DMS 273 treated with DMSO at 0.1 percent for 48 hours (cell line): ENCODE measurements around the gene R3HDM4.

Source experiments
- DNase-seq: peaks from one replicate; lab custom pipeline; 2025; lab: John Stamatoyannopoulos, UW

Gene R3HDM4

GRCh38 chr19:929891-930258, 16.9 kb upstream of the R3HDM4 start:
- DNase-seq = no peak

GRCh38 chr19:929203-929890, 16.3 kb upstream of the R3HDM4 start:
- DNase-seq = no peak

DNA sequence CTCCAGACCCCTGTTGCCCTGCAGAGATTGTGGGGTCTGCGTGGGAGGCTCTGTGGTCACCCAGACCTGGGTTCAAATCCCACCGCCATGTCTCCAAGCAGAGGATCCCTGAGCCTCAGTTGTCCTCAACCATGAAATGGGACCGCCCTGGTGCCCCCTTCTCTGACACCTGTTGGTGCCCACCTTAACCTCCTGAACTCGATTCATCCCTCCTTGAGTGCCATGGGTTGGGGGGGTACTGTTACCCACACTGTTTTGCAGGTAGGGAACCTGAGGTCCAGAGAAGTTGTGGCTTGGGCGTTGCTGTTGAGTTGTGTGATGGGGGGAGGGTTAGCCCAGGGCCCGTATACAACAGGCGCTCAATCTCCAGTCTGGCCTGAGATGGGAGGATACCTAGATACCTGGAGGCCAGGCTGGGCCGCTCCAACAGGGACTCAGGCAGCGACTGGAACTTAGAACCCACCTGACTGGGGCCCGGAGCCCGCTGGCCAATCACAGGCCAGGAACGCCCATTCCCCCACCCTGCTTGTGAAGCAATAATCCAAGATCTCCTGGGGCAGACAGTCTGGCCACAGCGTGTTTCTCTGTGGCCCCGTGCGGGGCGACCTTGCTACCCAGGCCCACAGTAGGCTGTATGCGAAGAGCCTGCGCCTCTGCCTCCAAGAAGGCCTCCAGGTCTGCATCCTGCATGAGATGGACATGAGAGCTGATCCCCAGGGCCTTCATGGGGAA, 15.6 kb upstream of the R3HDM4 start:
- no peak for DNase-seq

GRCh38 chr19:927780-928401, 14.9 kb upstream of the R3HDM4 start:
- DNase-seq = no peak

DNA sequence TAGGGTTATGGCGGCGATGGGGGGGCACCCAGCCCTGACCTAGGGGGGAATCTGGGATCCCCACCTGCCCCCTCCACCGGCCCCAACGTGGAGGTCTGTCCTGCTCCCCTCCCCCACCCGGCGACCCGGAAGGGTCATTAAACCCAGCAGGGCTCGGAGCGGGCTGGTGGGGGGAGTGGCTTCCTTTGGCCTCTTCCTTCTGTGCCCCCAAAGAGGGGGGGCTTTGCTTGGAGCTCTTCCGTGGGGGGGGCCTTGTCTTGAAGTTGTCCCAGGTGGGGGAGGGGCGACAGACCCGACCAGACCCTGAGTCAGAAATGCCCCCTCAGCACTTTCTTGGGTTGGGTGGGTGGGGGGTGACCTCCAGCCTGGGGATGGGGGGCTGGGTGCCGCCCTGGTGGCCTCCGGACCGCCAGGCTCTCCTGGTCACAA, 14.3 kb upstream of the R3HDM4 start:
- DNase-seq = no peak

DNA sequence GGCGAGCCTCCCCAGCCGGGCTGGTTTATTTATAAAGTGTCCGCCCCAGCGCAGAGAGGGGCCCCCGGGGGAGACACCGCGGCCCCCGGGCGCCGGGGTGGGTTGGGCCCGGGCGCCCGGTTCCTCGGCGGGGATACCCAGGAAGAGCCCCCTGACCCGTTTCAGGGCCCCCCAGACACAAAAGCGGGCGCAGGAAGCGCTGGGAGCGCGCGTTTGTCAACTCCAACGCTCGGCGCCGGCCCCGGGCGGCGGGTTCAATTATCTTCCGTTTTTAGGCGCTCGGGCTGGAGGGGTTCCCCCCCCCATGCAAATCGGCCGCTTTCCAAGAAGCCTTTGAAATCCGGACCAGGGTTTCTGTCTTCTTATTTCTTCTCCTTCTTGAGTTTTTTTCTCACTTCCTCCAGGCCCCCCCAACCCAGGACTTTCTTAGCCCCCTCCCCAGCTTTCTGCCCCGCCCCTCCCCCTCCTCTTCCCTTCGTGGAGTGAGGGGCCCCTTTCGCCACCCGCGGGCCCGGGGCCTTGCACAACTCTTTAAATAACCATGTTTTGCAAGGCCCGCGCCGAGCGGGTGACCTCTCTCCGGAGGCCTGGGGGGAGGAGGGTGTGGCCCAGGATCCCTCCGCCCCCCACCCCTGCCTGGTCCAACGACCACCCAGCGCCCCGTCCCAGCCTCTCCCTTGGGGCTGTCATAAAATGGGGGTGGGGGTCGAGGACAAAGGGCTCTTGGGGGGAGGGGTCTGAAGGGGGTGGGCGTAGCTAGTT, 13.8 kb upstream of the R3HDM4 start:
- no peak for DNase-seq

- DNase-seq = no peak
These were observed 13.2 kb upstream of the R3HDM4 start for GRCh38 chr19:926323-926588.

DNA sequence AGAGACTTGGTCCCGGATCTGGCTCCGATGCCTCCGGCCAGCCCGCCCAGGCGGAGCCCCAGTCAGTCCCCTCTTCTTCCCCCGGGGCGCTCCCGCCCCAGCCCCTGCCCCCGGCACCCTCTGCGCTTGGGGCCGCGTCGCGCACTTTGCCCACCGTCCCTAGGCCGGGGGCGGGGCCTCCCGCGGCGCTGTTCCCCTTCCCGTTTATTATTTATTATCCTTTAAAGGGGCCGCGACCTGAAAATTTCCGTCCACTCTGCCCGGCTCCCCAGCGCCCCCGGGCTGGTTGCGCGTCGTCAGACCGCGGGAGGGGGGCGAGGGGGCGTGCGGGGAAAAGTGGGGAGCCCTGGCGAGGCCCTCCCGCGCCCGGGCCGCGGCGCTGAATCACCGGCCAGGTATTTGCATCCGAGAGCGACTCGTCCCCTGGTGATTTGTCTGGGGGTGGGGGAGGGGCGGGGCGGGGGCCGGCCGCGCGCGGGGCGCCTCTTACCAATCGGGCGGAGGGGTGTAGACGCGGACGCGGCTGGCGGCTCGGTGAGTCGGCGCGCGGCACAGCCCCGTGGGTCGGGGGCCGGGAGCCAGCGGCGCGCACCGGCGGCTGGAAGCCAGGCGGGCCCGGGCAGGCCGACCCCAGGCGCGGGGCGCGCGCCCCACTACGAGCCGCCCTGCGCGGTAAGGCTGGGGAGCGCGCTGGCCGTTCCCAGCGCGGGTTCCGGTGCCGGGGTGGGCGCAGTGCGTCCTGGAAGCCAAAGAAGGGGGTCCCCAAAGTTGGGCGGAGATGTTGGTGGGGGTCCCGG, 12.7 kb upstream of the R3HDM4 start, which contains the start of gene ARID3A:
ARID3A (plus strand) TSS at position 510 of the 797 bp plus-strand sequence. CDS start 3,494 bp downstream, outside the sequence.
- DNase-seq = peak; percentile 60

- no peak for DNase-seq
These were observed 12.1 kb upstream of the R3HDM4 start for GRCh38 chr19:925087-925525.

GRCh38 chr19:924553-925086, 11.6 kb upstream of the R3HDM4 start:
- no peak for DNase-seq

DNA sequence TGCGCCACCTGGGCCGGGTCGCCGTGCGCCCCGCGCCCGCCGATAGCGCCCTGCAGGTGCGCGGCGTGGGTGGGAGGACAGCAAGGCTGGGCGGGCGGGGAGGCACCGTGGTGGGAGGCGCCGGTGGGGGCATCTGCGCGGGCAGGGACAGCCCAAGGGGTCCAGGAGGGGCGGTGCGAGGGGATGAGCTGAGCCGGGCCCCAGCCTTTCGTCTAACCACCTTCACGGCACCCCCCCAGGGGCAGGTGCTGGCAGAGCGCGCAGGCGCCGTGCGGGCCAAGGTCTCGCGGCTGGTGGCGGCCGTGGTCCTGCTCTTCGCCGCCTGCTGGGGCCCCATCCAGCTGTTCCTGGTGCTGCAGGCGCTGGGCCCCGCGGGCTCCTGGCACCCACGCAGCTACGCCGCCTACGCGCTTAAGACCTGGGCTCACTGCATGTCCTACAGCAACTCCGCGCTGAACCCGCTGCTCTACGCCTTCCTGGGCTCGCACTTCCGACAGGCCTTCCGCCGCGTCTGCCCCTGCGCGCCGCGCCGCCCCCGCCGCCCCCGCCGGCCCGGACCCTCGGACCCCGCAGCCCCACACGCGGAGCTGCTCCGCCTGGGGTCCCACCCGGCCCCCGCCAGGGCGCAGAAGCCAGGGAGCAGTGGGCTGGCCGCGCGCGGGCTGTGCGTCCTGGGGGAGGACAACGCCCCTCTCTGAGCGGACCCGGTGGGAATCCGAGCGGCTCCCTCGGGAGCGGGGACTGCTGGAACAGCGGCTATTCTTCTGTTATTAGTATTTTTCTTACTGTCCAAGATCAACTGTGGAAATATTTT, 7.2 kb upstream of the R3HDM4 start:
- DNase-seq = no peak

- DNase-seq = no peak
These were observed 6.4 kb upstream of the R3HDM4 start for GRCh38 chr19:919199-920050.

GRCh38 chr19:918481-919198, 5.6 kb upstream of the R3HDM4 start:
- no peak for DNase-seq

- DNase-seq = no peak
These were observed 5.1 kb upstream of the R3HDM4 start for GRCh38 chr19:918152-918437.

- no peak for DNase-seq
These were observed 4.5 kb upstream of the R3HDM4 start, which contains the start of gene KISS1R for GRCh38 chr19:917323-918151. Gene KISS1R, plus strand, starts transcription at chr19:917333. Its CDS starts 170 bp downstream, at chr19:917503.

DNA sequence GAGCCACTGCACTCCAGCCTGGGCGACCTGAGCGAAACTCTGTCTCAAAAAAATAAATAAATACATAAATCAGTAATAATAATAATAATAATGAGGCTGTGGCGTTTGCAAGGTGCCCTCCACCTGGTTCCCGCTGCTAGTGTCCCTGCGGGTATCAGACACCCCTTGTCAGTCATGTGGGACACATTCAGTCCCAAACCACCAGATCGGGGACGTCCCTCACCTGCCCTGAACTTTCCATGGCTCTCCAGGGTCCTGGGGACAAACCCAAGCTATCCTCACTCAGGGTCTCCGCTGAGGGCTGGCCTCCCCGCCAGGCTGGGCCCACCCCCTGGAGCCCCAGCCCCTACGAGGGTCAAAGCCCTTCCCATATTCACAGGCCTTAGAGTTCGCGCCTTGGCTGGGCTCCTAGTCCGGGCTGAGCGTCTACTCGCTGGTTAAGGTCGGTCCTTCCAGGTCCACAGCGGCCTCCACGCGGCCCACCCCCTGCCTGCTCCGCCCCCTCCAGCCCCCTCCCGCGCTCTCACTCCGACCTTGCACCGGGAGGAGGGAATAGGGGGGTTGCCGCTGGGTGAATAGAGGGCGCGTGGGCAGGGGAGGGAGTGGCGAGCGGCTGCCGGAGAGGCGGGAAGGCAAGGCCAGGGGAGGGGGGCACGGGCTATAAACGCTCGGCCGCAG, 3.8 kb upstream of the R3HDM4 start:
- no peak for DNase-seq
